ENCODE measurements around the gene RIPK1.
A peak's percentile ranks its signal among the peaks of the same experiment; 100 is the strongest.

The RIPK1 gene

DNA sequence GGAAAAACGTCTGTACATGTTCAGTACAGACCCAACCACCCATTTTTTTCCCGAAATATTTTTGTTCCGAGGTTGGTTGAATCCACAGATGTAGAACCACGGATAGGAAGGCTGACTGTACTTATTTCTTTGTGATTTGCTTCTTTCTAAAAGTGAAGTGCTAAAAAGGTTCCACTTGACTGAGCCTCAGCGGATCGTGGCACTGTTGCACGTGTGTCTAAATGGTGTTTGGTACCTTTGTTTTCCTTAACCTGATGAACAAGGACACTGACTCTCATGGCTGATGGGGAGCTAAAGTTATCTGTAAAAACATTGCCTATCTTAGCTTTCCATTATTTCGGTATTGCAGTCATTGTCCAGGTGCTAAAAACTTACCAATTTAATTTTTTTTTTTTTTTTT lies 56.4 kb downstream of the RIPK1 start:
- Histone ChIP-seq H3K27ac (no peak overlapping the region), H3K4me3 (ENCODE audit: low read depth, low read length) (no peak overlapping the region), H3K9ac (no peak overlapping the region), H3K4me1 (peaks cover 4% of the 10 kb centered on the region), H3K9me3 (ENCODE audit: control insufficient read depth, low read length) (no peaks in the 10 kb centered on the region), H3K79me2 (no peaks in the 10 kb centered on the region), H2AFZ (no peak overlapping the region), H3K27me3 (ENCODE audit: control insufficient read depth, insufficient read depth, low read length) (no peaks in the 10 kb centered on the region), H3K36me3 (ENCODE audit: control insufficient read depth, insufficient read depth, low read length) (no peaks in the 10 kb centered on the region), H3K4me2 (ENCODE audit: low read length) (no peak overlapping the region)
- TF ChIP-seq, protein P1, sequence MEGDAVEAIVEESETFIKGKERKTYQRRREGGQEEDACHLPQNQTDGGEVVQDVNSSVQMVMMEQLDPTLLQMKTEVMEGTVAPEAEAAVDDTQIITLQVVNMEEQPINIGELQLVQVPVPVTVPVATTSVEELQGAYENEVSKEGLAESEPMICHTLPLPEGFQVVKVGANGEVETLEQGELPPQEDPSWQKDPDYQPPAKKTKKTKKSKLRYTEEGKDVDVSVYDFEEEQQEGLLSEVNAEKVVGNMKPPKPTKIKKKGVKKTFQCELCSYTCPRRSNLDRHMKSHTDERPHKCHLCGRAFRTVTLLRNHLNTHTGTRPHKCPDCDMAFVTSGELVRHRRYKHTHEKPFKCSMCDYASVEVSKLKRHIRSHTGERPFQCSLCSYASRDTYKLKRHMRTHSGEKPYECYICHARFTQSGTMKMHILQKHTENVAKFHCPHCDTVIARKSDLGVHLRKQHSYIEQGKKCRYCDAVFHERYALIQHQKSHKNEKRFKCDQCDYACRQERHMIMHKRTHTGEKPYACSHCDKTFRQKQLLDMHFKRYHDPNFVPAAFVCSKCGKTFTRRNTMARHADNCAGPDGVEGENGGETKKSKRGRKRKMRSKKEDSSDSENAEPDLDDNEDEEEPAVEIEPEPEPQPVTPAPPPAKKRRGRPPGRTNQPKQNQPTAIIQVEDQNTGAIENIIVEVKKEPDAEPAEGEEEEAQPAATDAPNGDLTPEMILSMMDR (IDR thresholded peaks at IDR 0.05): no peak

DNA sequence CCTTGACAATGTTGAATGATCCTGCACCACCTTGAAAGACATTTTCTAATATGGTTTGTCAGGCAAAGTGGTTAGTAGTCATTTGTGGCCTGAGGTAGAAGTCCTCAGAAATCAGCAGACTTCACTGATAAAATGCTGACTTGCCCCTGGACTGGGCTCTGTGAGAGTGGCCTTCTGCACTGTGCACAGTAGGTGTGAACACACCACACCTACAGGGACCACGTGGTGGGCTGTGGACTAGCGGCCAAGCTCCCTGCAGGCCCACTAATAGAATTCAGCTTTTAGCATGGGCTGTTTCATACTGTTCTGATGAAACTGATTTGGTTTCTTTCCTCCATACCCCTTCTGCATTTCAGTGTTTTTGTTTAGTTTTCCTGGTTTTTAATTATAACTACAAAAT lies 57.5 kb downstream of the RIPK1 start:
- Histone ChIP-seq H3K27ac (peak overlapping the region; percentile 9), H3K4me3 (ENCODE audit: low read depth, low read length) (no peak overlapping the region), H3K79me2 (peaks cover 2% of the 10 kb centered on the region), H3K9ac (no peak overlapping the region), H3K27me3 (ENCODE audit: control insufficient read depth, insufficient read depth, low read length) (no peaks in the 10 kb centered on the region), H3K36me3 (ENCODE audit: control insufficient read depth, insufficient read depth, low read length) (no peaks in the 10 kb centered on the region), H3K9me3 (ENCODE audit: control insufficient read depth, low read length) (no peaks in the 10 kb centered on the region), H2AFZ (peak overlapping the region; percentile 9), H3K4me1 (peaks cover 3% of the 10 kb centered on the region), H3K4me2 (ENCODE audit: low read length) (no peak overlapping the region)
- TF ChIP-seq, protein P1 (IDR thresholded peaks at IDR 0.05): no peak

DNA sequence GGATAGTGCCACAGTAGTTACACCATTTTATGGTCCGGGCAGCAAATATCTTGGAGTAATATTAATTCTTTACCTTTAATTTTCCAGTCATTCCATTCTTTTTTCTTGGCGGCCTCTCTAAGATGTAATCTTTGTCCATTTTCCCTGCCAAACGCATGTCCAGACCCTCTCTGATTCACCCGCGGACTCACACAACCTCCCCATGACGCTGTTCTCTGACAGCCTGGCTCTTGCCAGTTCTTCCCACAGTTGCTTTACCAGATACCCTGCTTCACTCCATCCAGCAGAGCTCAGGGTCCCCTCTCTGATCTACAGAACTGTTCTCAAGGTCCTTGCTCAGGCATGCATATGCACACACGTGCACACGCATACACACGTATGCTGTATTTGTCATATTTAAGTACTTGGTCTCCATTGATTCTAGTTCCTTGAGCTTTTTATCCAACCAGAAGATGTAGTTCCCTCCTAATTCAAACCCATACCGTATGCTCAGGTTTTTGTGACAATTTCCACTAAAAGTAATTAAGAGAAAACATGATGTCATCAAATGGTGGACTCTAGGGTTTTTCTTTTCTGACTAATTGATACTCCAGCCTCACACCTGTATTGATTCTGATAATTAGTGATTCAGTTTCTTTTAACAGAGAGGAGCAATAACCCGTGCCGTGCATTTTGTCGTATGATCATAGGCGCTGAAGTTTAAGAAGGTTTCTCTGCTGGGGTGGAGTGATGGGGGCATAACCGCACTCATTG lies 60.2 kb downstream of the RIPK1 start:
- Histone ChIP-seq H3K79me2 (peaks cover 2% of the 10 kb centered on the region), H3K4me2 (ENCODE audit: low read length) (no peak overlapping the region), H3K36me3 (ENCODE audit: control insufficient read depth, insufficient read depth, low read length) (no peaks in the 10 kb centered on the region)

DNA sequence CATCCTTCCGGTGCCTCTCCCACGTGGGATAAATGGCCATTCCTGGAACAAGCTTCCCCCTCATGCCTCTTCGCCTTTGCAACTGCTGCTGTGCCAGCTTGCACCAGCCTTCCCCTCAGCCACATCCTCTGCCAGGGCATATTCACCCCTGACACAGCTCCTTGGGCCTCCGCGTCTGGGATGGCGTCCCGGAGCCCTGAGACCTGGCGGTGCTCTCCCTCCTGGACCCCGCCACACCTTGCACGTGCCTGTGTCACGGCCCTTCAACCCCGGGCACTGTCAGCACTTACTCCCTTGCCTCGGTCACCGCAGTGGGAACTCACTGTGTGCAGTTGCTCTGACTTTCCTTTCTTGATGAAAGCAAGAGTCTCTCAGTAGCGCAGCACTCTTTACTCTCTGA lies 63.4 kb downstream of the RIPK1 start:
- H3K27me3 ChIP-seq (ENCODE audit: control insufficient read depth, insufficient read depth, low read length): no peaks in the 10 kb centered on the region
- H3K9ac ChIP-seq: no peak overlapping the region
- no peak overlapping the region for H3K27ac ChIP-seq
- H3K4me1 ChIP-seq: no peaks in the 10 kb centered on the region
- TF ChIP-seq, protein P1 (IDR thresholded peaks at IDR 0.05): no peak
- H3K9me3 ChIP-seq (ENCODE audit: control insufficient read depth, low read length): no peaks in the 10 kb centered on the region
- no peak overlapping the region for H3K4me2 ChIP-seq (ENCODE audit: low read length)
- H2AFZ ChIP-seq: no peak overlapping the region
- peaks cover 2% of the 10 kb centered on the region for H3K79me2 ChIP-seq
- no peak overlapping the region for H3K4me3 ChIP-seq (ENCODE audit: low read depth, low read length)
- no peaks in the 10 kb centered on the region for H3K36me3 ChIP-seq (ENCODE audit: control insufficient read depth, insufficient read depth, low read length)

More for the DNA sequence above, 60.2 kb downstream of the RIPK1 start:
- Histone ChIP-seq H2AFZ (no peak overlapping the region), H3K4me3 (ENCODE audit: low read depth, low read length) (no peak overlapping the region), H3K27ac (no peak overlapping the region), H3K4me1 (peaks cover 3% of the 10 kb centered on the region), H3K9me3 (ENCODE audit: control insufficient read depth, low read length) (no peaks in the 10 kb centered on the region), H3K9ac (no peak overlapping the region), H3K27me3 (ENCODE audit: control insufficient read depth, insufficient read depth, low read length) (no peaks in the 10 kb centered on the region)
- TF ChIP-seq, protein P1 (IDR thresholded peaks at IDR 0.05): no peak

DNA sequence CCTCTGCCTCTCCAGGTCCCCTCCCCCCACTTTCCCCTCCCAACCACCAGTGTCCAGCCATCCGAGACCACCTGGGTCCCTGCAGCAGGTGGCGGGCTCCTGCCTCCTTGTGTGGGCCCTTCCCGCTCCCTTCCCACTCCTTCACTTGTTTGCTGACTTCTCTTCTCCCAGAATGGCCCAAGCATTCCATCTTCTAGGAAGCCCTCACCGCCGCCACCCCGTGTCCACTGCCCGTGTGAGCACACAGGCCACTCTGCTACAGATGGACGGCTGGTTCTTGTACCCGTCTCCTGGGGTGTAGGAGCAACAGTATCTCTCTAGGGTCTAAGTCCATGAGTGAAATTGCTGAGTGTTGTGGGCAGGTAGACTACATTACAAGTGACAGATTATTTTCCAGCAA lies 65.2 kb downstream of the RIPK1 start:
- Histone ChIP-seq H2AFZ (no peak overlapping the region), H3K27ac (no peak overlapping the region), H3K9ac (no peak overlapping the region), H3K4me1 (no peaks in the 10 kb centered on the region), H3K4me2 (ENCODE audit: low read length) (no peak overlapping the region), H3K36me3 (ENCODE audit: control insufficient read depth, insufficient read depth, low read length) (no peaks in the 10 kb centered on the region), H3K27me3 (ENCODE audit: control insufficient read depth, insufficient read depth, low read length) (no peaks in the 10 kb centered on the region), H3K4me3 (ENCODE audit: low read depth, low read length) (no peak overlapping the region), H3K79me2 (peaks cover 2% of the 10 kb centered on the region), H3K9me3 (ENCODE audit: control insufficient read depth, low read length) (no peaks in the 10 kb centered on the region)
- TF ChIP-seq, protein P1 (IDR thresholded peaks at IDR 0.05): no peak

All from parathyroid adenoma (tissue), 2 donors.